ENCODE results near the gene GGT5. TPM values are rescaled to one million over a fixed set of nuclear protein-coding genes. Genes with fewer than 3 reads are reported as not detected.

Gene GGT5
- total RNA-seq, 1 experiment from 2014 or later = 0.28 TPM

- Mint-ChIP-seq H3K9me3 (ENCODE audit: low read depth, unreplicated experiment) (no peaks in the 10 kb centered on the region), H3K27ac (ENCODE audit: unreplicated experiment) (no peak overlapping the region), H3K36me3 (ENCODE audit: insufficient read depth, unreplicated experiment) (peaks cover 13% of the 10 kb centered on the region), H3K4me1 (ENCODE audit: low read depth, unreplicated experiment) (no peaks in the 10 kb centered on the region), H3K27me3 (ENCODE audit: unreplicated experiment) (no peaks in the 10 kb centered on the region), H3K4me3 (ENCODE audit: low read depth, unreplicated experiment) (no peak overlapping the region)
- CTCF ChIA-PET = no interaction called here
- BruUV-seq (replicated peaks) = no TSS peak
- no peak for DNase-seq
- intact Hi-C loops (cut with micrococcal nuclease; ENCODE audit: unreplicated experiment) = no loop called here
- no peak for TF ChIP-seq CTCF (IDR thresholded peaks at IDR 0.05; ENCODE audit: unreplicated experiment)
These were observed 67.8 kb downstream of the GGT5 start for GRCh38 chr22:24177045-24177444.

DNA sequence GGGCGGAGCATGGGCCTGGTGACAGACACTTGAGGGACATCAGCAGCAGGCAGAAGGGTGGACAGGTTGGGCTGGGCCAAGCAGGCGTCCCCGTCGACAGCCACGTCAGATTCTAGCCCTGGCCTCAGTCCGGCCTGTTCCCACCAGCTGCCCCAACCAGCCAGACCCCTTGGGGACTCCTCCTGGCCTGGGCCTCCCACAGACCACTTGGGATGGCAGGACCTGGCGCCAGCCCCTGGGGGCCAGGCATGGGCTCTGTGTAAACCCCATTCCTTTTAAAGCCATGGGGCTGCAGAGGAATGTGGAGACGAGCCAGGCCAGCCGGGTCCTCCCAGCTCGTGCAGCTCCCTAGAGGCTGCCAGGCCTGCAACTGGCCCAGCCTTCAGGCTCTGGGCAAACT, 68.3 kb downstream of the GGT5 start:
- no TSS peak for BruUV-seq (replicated peaks)
- Mint-ChIP-seq H3K27me3 (ENCODE audit: unreplicated experiment) (no peaks in the 10 kb centered on the region), H3K4me1 (ENCODE audit: low read depth, unreplicated experiment) (no peaks in the 10 kb centered on the region), H3K36me3 (ENCODE audit: insufficient read depth, unreplicated experiment) (peaks cover 13% of the 10 kb centered on the region), H3K9me3 (ENCODE audit: low read depth, unreplicated experiment) (no peaks in the 10 kb centered on the region), H3K27ac (ENCODE audit: unreplicated experiment) (no peak overlapping the region), H3K4me3 (ENCODE audit: low read depth, unreplicated experiment) (no peak overlapping the region)
- intact Hi-C loops (cut with micrococcal nuclease; ENCODE audit: unreplicated experiment) = no loop called here
- no peak for TF ChIP-seq CTCF (IDR thresholded peaks at IDR 0.05; ENCODE audit: unreplicated experiment)
- CTCF ChIA-PET = no interaction called here
- DNase-seq = no peak

GRCh38 chr22:24176040-24176439, 68.8 kb downstream of the GGT5 start:
- DNase-seq = no peak
- no peak overlapping the region for H3K4me3 Mint-ChIP-seq (ENCODE audit: low read depth, unreplicated experiment)
- peaks cover 13% of the 10 kb centered on the region for H3K36me3 Mint-ChIP-seq (ENCODE audit: insufficient read depth, unreplicated experiment)
- no TSS peak for BruUV-seq (replicated peaks)
- H3K27me3 Mint-ChIP-seq (ENCODE audit: unreplicated experiment) = no peaks in the 10 kb centered on the region
- intact Hi-C loops (cut with micrococcal nuclease; ENCODE audit: unreplicated experiment) = no loop called here
- no peak overlapping the region for H3K27ac Mint-ChIP-seq (ENCODE audit: unreplicated experiment)
- H3K4me1 Mint-ChIP-seq (ENCODE audit: low read depth, unreplicated experiment) = no peaks in the 10 kb centered on the region
- CTCF ChIA-PET = interaction anchor here (1.4 to 2.4 kb wide), 2 partner anchors 8 to 19 kb away, joined by 5 to 15 read pairs; no protein-coding TSS in a partner anchor
- no peaks in the 10 kb centered on the region for H3K9me3 Mint-ChIP-seq (ENCODE audit: low read depth, unreplicated experiment)
- no peak for TF ChIP-seq CTCF (IDR thresholded peaks at IDR 0.05; ENCODE audit: unreplicated experiment)

DNA sequence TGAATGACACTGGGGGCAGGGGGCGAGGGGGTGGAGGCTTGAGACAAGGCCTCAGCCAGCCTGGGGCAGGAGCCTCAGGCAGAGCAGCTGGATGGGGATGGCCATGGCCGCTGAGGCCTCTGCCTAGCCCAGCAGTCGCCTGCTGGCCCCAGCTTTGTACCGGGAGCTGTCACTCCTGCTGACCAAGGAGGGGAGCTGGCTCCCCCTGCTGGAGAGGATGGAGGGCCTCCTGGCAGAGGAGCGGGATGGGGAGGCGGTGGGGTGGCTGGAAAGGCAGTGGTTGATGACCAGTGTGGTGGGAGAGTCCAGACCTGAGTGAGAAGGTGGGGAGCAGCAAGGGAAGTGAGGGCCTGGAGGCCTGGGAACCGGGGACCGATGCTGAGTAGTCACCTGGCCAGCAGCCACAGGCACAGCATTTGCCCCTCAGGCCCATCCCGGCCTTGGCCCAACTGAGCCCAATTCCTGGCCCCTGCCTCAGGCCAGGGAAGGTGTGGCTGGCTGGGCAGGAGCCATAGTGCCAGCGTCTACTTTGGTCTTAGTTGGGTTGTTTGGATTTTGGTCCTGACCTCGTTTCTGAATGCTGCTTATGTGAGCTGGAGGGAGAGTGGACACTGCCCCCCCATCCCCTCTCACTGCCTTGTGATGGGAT, 69.6 kb downstream of the GGT5 start:
- intact Hi-C loops (cut with micrococcal nuclease; ENCODE audit: unreplicated experiment) = no loop called here
- Mint-ChIP-seq H3K27me3 (ENCODE audit: unreplicated experiment) (no peaks in the 10 kb centered on the region), H3K27ac (ENCODE audit: unreplicated experiment) (no peak overlapping the region), H3K4me3 (ENCODE audit: low read depth, unreplicated experiment) (no peak overlapping the region), H3K36me3 (ENCODE audit: insufficient read depth, unreplicated experiment) (peaks cover 13% of the 10 kb centered on the region), H3K4me1 (ENCODE audit: low read depth, unreplicated experiment) (no peaks in the 10 kb centered on the region), H3K9me3 (ENCODE audit: low read depth, unreplicated experiment) (no peaks in the 10 kb centered on the region)
- peak; percentile 88 for DNase-seq
- peak; percentile 90 for TF ChIP-seq CTCF (IDR thresholded peaks at IDR 0.05; ENCODE audit: unreplicated experiment)
- no TSS peak for BruUV-seq (replicated peaks)
- CTCF ChIA-PET = interaction anchor here (0.7 to 2.4 kb wide), 7 partner anchors 9 to 81 kb away, joined by 3 to 15 read pairs (median 5); no protein-coding TSS in a partner anchor
